ENCODE measurements around the gene MAL. TPM values are rescaled to one million over a fixed set of nuclear protein-coding genes. Genes with fewer than 3 reads are reported as not detected.

Gene MAL
- total and polyA plus RNA-seq, 2 experiments from 2014 or later, result 0.24 to 0.31 TPM

DNA sequence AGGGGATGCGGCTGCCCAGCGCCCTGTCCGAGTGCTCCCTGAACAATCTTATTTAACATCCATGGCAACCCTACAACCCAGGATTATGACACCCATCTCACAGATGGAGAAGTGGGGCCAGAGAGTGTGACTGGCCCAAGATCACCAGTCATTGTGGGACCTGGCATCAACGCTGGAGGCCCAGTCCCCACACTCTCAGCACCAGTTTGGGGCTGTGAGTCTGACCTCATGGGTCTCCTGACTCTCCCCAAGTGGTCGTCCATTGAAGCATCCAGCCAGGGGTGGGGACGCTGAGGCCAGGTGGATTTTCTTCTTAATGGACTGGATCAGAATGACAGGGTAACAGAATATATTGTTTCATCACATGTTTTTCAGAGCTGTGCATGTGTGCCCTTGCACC, 24.5 kb downstream of the MAL start:
- H3K27ac Mint-ChIP-seq, result no peak overlapping the region
- Histone ChIP-seq H3K9me2 (ENCODE audit: insufficient read depth) (no peaks in the 10 kb centered on the region), H3K4me3 (no peak overlapping the region), H3K4me1 (ENCODE audit: insufficient read depth) (no peaks in the 10 kb centered on the region), H3K27me3 (ENCODE audit: insufficient read depth) (no peaks in the 10 kb centered on the region), H3K27ac (ENCODE audit: low read depth) (no peak overlapping the region), H3K36me3 (ENCODE audit: insufficient read depth) (no peaks in the 10 kb centered on the region), H4K20me1 (replicated peaks; ENCODE audit: insufficient read depth) (no peaks in the 10 kb centered on the region), H2AFZ (no peak overlapping the region), H3K4me2 (no peak overlapping the region), H3K79me2 (replicated peaks; ENCODE audit: insufficient read depth) (no peaks in the 10 kb centered on the region), H3F3A (replicated peaks; ENCODE audit: low read depth) (no peaks in the 10 kb centered on the region)
- no peaks in the 10 kb centered on the region for H3K36me3 Mint-ChIP-seq (ENCODE audit: low read depth)
- no peak for DNase-seq (ENCODE audit: low spot score)
- no peak for TF ChIP-seq POLR2AphosphoS5 (IDR thresholded peaks at IDR 0.05; ENCODE audit: low read depth)
- no peak for TF ChIP-seq EZH2 (IDR thresholded peaks at IDR 0.05; ENCODE audit: low read depth, unreplicated experiment)
- no peak for TF ChIP-seq EZH2phosphoT487 (IDR thresholded peaks at IDR 0.05; ENCODE audit: unreplicated experiment)
- no peak for TF ChIP-seq CREB1 (CRISPR knock-in tag; IDR thresholded peaks at IDR 0.05; ENCODE audit: low read depth)
- TF ChIP-seq, protein P1, sequence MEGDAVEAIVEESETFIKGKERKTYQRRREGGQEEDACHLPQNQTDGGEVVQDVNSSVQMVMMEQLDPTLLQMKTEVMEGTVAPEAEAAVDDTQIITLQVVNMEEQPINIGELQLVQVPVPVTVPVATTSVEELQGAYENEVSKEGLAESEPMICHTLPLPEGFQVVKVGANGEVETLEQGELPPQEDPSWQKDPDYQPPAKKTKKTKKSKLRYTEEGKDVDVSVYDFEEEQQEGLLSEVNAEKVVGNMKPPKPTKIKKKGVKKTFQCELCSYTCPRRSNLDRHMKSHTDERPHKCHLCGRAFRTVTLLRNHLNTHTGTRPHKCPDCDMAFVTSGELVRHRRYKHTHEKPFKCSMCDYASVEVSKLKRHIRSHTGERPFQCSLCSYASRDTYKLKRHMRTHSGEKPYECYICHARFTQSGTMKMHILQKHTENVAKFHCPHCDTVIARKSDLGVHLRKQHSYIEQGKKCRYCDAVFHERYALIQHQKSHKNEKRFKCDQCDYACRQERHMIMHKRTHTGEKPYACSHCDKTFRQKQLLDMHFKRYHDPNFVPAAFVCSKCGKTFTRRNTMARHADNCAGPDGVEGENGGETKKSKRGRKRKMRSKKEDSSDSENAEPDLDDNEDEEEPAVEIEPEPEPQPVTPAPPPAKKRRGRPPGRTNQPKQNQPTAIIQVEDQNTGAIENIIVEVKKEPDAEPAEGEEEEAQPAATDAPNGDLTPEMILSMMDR (conservative IDR thresholded peaks at IDR 0.05; ENCODE audit: low read depth in 2 of 2), result no peak
- TF ChIP-seq ZNF331 (CRISPR knock-in tag; IDR thresholded peaks at IDR 0.05; ENCODE audit: low read depth), result no peak
- TF ChIP-seq ZNF114 (CRISPR knock-in tag; IDR thresholded peaks at IDR 0.05), result no peak
- no peak for TF ChIP-seq JUNB (IDR thresholded peaks at IDR 0.05; ENCODE audit: unreplicated experiment)
- TF ChIP-seq STAT1 (IDR thresholded peaks at IDR 0.05; ENCODE audit: unreplicated experiment), result no peak
- TF ChIP-seq, protein P2, sequence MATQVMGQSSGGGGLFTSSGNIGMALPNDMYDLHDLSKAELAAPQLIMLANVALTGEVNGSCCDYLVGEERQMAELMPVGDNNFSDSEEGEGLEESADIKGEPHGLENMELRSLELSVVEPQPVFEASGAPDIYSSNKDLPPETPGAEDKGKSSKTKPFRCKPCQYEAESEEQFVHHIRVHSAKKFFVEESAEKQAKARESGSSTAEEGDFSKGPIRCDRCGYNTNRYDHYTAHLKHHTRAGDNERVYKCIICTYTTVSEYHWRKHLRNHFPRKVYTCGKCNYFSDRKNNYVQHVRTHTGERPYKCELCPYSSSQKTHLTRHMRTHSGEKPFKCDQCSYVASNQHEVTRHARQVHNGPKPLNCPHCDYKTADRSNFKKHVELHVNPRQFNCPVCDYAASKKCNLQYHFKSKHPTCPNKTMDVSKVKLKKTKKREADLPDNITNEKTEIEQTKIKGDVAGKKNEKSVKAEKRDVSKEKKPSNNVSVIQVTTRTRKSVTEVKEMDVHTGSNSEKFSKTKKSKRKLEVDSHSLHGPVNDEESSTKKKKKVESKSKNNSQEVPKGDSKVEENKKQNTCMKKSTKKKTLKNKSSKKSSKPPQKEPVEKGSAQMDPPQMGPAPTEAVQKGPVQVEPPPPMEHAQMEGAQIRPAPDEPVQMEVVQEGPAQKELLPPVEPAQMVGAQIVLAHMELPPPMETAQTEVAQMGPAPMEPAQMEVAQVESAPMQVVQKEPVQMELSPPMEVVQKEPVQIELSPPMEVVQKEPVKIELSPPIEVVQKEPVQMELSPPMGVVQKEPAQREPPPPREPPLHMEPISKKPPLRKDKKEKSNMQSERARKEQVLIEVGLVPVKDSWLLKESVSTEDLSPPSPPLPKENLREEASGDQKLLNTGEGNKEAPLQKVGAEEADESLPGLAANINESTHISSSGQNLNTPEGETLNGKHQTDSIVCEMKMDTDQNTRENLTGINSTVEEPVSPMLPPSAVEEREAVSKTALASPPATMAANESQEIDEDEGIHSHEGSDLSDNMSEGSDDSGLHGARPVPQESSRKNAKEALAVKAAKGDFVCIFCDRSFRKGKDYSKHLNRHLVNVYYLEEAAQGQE (IDR thresholded peaks at IDR 0.05; ENCODE audit: unreplicated experiment), result no peak
- TF ChIP-seq, protein P3, sequence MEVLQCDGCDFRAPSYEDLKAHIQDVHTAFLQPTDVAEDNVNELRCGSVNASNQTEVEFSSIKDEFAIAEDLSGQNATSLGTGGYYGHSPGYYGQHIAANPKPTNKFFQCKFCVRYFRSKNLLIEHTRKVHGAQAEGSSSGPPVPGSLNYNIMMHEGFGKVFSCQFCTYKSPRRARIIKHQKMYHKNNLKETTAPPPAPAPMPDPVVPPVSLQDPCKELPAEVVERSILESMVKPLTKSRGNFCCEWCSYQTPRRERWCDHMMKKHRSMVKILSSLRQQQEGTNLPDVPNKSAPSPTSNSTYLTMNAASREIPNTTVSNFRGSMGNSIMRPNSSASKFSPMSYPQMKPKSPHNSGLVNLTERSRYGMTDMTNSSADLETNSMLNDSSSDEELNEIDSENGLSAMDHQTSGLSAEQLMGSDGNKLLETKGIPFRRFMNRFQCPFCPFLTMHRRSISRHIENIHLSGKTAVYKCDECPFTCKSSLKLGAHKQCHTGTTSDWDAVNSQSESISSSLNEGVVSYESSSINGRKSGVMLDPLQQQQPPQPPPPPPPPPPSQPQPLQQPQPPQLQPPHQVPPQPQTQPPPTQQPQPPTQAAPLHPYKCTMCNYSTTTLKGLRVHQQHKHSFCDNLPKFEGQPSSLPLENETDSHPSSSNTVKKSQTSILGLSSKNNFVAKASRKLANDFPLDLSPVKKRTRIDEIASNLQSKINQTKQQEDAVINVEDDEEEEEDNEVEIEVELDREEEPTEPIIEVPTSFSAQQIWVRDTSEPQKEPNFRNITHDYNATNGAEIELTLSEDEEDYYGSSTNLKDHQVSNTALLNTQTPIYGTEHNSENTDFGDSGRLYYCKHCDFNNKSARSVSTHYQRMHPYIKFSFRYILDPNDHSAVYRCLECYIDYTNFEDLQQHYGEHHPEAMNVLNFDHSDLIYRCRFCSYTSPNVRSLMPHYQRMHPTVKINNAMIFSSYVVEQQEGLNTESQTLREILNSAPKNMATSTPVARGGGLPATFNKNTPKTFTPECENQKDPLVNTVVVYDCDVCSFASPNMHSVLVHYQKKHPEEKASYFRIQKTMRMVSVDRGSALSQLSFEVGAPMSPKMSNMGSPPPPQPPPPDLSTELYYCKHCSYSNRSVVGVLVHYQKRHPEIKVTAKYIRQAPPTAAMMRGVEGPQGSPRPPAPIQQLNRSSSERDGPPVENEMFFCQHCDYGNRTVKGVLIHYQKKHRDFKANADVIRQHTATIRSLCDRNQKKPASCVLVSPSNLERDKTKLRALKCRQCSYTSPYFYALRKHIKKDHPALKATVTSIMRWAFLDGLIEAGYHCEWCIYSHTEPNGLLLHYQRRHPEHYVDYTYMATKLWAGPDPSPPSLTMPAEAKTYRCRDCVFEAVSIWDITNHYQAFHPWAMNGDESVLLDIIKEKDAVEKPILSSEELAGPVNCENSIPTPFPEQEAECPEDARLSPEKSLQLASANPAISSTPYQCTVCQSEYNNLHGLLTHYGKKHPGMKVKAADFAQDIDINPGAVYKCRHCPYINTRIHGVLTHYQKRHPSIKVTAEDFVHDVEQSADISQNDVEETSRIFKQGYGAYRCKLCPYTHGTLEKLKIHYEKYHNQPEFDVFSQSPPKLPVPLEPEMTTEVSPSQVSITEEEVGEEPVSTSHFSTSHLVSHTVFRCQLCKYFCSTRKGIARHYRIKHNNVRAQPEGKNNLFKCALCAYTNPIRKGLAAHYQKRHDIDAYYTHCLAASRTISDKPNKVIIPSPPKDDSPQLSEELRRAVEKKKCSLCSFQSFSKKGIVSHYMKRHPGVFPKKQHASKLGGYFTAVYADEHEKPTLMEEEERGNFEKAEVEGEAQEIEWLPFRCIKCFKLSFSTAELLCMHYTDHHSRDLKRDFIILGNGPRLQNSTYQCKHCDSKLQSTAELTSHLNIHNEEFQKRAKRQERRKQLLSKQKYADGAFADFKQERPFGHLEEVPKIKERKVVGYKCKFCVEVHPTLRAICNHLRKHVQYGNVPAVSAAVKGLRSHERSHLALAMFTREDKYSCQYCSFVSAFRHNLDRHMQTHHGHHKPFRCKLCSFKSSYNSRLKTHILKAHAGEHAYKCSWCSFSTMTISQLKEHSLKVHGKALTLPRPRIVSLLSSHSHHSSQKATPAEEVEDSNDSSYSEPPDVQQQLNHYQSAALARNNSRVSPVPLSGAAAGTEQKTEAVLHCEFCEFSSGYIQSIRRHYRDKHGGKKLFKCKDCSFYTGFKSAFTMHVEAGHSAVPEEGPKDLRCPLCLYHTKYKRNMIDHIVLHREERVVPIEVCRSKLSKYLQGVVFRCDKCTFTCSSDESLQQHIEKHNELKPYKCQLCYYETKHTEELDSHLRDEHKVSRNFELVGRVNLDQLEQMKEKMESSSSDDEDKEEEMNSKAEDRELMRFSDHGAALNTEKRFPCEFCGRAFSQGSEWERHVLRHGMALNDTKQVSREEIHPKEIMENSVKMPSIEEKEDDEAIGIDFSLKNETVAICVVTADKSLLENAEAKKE (CRISPR knock-in tag; IDR thresholded peaks at IDR 0.05), result no peak
- TF ChIP-seq NANOG (IDR thresholded peaks at IDR 0.05; ENCODE audit: borderline replicate concordance), result no peak
- TF ChIP-seq, protein P4, sequence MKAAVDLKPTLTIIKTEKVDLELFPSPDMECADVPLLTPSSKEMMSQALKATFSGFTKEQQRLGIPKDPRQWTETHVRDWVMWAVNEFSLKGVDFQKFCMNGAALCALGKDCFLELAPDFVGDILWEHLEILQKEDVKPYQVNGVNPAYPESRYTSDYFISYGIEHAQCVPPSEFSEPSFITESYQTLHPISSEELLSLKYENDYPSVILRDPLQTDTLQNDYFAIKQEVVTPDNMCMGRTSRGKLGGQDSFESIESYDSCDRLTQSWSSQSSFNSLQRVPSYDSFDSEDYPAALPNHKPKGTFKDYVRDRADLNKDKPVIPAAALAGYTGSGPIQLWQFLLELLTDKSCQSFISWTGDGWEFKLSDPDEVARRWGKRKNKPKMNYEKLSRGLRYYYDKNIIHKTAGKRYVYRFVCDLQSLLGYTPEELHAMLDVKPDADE (IDR thresholded peaks at IDR 0.05), result no peak
- H3K4me3 Mint-ChIP-seq, result no peak overlapping the region
- ATAC-seq, result no peak
- H3K27me3 Mint-ChIP-seq (ENCODE audit: insufficient read depth, low read depth, poor library complexity), result no peaks in the 10 kb centered on the region
- peaks cover 6% of the 10 kb centered on the region for H3K4me1 Mint-ChIP-seq
- H3K9me3 Mint-ChIP-seq, result no peaks in the 10 kb centered on the region
